K562 (cell line): ENCODE measurements around the gene ERGIC1. TPM values are rescaled to one million over a fixed set of nuclear protein-coding genes. Genes with fewer than 3 reads are reported as not detected.

Experiments
- CEBPG ChIP-seq, 3 experiments: fragments of 200-800 bp in 1 of 3; sonication (Bioruptor generic) in 1 of 3; sonication (generic) in 1 of 3; formaldehyde crosslinking in 1 of 3; IDR thresholded peaks in 2 of 3; conservative IDR thresholded peaks in 1 of 3; 2 replicates each; pipeline versions ENCODE4 v1.6.1 to v1.8.0; 2016 to 2022; ENCODE audit warnings: missing compliant biosample characterization in 2 of 3, missing genetic modification characterization in 2 of 3, mild to moderate bottlenecking in 1 of 3, missing genetic modification reagents in 1 of 3
- COPS2 ChIP-seq: fragments of 450-650 bp; conservative IDR thresholded peaks from 2 replicates; pipeline ENCODE4 v1.6.1; 2016; ENCODE audit warnings: mild to moderate bottlenecking, moderate library complexity
- DIDO1 ChIP-seq: fragments of 450-650 bp; IDR thresholded peaks from 2 replicates; pipeline ENCODE4 v1.6.1; 2016; ENCODE audit warnings: low read depth, missing biosample characterization, missing genetic modification characterization
- E2F3 ChIP-seq: fragments of 250-450 bp; sonication (Bioruptor Pico); IDR thresholded peaks from 2 replicates; pipeline ENCODE4 v1.4.0; 2020; ENCODE audit warnings: mild to moderate bottlenecking
- EHMT2 ChIP-seq: fragments of 450-650 bp; IDR thresholded peaks from 2 replicates; pipeline ENCODE4 v1.6.1; 2018; ENCODE audit warnings: antibody characterized with exemption
- FOXA3 ChIP-seq, 2 experiments: fragments of 450-650 bp in 1 of 2; sonication (generic) in 1 of 2; formaldehyde crosslinking; IDR thresholded peaks in 1 of 2; conservative IDR thresholded peaks in 1 of 2; 2 replicates each; pipeline versions ENCODE4 v1.4.0 to v1.8.0; 2020 to 2022; ENCODE audit warnings: mild to moderate bottlenecking in 2 of 2, missing genetic modification reagents in 1 of 2
- GTF2A2 ChIP-seq: IDR thresholded peaks from 2 replicates; pipeline ENCODE4 v1.6.1; 2016; ENCODE audit warnings: mild to moderate bottlenecking, missing genetic modification characterization, missing compliant biosample characterization
- RAD21 ChIP-seq, 2 experiments: fragments of 250-450 bp in 1 of 2; fragments of 450-650 bp in 1 of 2; sonication (Bioruptor Pico) in 1 of 2; formaldehyde crosslinking in 1 of 2; IDR thresholded peaks in 1 of 2; conservative IDR thresholded peaks in 1 of 2; 2 replicates each; pipeline versions ENCODE4 v1.4.0 to v1.8.0; 2020 to 2022; ENCODE audit warnings: mild to moderate bottlenecking in 2 of 2, moderate library complexity in 1 of 2
- TBP ChIP-seq: optimal IDR thresholded peaks from 2 replicates; pipeline ENCODE3; 2011; ENCODE audit warnings: low read depth, low read length, improper control_type of control experiment
- ZNF561 ChIP-seq: fragments of 450-650 bp; formaldehyde crosslinking; conservative IDR thresholded peaks from 2 replicates; pipeline ENCODE4 v1.4.0; 2020; ENCODE audit warnings: mild to moderate bottlenecking, moderate library complexity
- ZNF699 ChIP-seq: fragments of 250-450 bp; sonication (Bioruptor Pico); IDR thresholded peaks from 2 replicates; pipeline ENCODE4 v1.8.0; 2021; ENCODE audit warnings: mild to moderate bottlenecking, moderate library complexity; ENCODE audit not compliant: insufficient replicate concordance
- polyA plus RNA-seq, 8 experiments: library from polyadenylated mRNA; depleted of rRNA in 4 of 8; stranded (reverse) in 5 of 8; unstranded in 3 of 8; fragments of >200 nt; fragmentation: Nextera tagmentation in 2 of 8; fragmentation: Illumina TruSeq in 1 of 8; extraction: Ambion mirVana in 2 of 8; extraction: Trizol in 1 of 8; gene quantifications; 2 replicates each; pipeline versions ENCODE4 v1.2.1 to v1.2.3, GENCODE V29; 2011 to 2014; ENCODE audit warnings: inconsistent platforms in 1 of 8, missing spikeins in 1 of 8
- total RNA-seq, 7 experiments: library from RNA; depleted of rRNA in 6 of 7; stranded (reverse); fragments of >200 nt in 6 of 7; fragmentation: Illumina TruSeq in 2 of 7; extraction: Trizol in 2 of 7; gene quantifications; 2 replicates each; pipeline versions ENCODE4 v1.2.1 to v1.2.3, GENCODE V29; 2011 to 2021; ENCODE audit warnings: low replicate concordance in 1 of 7
- TF ChIP-seq, protein P1 (sequence below): fragments of 450-650 bp; IDR thresholded peaks from 2 replicates; pipeline ENCODE4 v1.6.1; 2016; ENCODE audit warnings: low read depth
- TF ChIP-seq, protein P2 (sequence below): fragments of 250-450 bp; sonication (Bioruptor Pico); IDR thresholded peaks from 2 replicates; pipeline ENCODE4 v1.5.0; 2020; ENCODE audit warnings: mild to moderate bottlenecking, borderline replicate concordance
- TF ChIP-seq, protein P3 (sequence below), 2 experiments: fragments of 450-650 bp; IDR thresholded peaks; 2 replicates each; pipeline ENCODE4 v1.6.1; 2016
- TF ChIP-seq, protein P4 (sequence below): fragments of 250-450 bp; sonication (Bioruptor Pico); IDR thresholded peaks from 2 replicates; pipeline ENCODE4 v1.6.1; 2021; ENCODE audit warnings: mild to moderate bottlenecking

ERGIC1 gene
- total and polyA plus RNA-seq, 9 of the 15 experiments (the other 6 are each of a cell fraction or from before 2014, with no cell fraction given), result 5.5 to 68.4 (median 36.4) TPM

DNA sequence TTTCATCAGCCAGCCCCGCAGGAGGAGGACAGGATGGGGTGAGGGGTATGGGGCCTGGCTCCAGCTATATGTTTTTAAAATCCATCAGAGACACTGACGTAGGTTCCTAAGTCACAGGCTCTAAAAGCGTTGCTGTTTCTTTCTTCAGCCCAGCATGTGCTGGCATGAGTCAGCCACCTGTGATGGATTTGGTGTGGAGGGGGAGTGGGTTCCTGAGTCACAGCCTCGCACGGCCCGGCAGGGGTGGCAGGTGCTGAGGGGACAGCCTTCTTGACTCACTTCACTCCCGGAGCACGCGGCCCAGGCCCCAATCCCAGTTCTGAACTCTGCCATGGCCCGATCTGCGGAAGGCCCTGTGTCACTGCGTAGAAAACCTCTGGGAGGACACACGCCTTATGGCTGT lies 86.4 kb downstream of the ERGIC1 start (continued):
- TF ChIP-seq, protein P1, sequence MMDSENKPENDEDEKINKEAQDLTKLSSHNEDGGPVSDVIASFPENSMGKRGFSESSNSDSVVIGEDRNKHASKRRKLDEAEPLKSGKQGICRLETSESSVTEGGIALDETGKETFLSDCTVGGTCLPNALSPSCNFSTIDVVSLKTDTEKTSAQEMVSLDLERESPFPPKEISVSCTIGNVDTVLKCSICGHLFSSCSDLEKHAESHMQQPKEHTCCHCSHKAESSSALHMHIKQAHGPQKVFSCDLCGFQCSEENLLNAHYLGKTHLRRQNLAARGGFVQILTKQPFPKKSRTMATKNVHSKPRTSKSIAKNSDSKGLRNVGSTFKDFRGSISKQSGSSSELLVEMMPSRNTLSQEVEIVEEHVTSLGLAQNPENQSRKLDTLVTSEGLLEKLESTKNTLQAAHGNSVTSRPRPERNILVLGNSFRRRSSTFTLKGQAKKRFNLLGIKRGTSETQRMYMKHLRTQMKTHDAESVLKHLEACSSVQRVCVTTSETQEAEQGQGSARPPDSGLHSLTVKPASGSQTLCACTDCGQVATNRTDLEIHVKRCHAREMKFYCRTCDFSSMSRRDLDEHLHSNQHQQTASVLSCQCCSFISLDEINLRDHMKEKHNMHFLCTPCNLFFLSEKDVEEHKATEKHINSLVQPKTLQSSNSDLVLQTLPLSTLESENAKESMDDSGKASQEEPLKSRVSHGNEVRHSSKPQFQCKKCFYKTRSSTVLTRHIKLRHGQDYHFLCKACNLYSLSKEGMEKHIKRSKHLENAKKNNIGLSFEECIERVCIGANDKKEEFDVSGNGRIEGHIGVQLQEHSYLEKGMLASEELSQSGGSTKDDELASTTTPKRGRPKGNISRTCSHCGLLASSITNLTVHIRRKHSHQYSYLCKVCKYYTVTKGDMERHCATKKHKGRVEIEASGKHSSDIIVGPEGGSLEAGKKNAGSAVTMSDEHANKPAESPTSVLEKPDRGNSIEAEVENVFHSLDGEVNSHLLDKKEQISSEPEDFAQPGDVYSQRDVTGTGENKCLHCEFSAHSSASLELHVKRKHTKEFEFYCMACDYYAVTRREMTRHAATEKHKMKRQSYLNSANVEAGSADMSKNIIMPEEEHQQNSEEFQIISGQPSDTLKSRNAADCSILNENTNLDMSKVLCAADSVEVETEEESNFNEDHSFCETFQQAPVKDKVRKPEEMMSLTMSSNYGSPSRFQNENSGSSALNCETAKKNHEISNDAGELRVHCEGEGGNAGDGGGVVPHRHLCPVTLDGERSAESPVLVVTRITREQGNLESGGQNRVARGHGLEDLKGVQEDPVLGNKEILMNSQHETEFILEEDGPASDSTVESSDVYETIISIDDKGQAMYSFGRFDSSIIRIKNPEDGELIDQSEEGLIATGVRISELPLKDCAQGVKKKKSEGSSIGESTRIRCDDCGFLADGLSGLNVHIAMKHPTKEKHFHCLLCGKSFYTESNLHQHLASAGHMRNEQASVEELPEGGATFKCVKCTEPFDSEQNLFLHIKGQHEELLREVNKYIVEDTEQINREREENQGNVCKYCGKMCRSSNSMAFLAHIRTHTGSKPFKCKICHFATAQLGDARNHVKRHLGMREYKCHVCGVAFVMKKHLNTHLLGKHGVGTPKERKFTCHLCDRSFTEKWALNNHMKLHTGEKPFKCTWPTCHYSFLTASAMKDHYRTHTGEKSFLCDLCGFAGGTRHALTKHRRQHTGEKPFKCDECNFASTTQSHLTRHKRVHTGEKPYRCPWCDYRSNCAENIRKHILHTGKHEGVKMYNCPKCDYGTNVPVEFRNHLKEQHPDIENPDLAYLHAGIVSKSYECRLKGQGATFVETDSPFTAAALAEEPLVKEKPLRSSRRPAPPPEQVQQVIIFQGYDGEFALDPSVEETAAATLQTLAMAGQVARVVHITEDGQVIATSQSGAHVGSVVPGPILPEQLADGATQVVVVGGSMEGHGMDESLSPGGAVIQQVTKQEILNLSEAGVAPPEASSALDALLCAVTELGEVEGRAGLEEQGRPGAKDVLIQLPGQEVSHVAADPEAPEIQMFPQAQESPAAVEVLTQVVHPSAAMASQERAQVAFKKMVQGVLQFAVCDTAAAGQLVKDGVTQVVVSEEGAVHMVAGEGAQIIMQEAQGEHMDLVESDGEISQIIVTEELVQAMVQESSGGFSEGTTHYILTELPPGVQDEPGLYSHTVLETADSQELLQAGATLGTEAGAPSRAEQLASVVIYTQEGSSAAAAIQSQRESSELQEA, result no peak
- TF ChIP-seq ZNF561, result no peak
- 0 out of 2 replicates have a peak, but pooled peaks have one; percentile 43 for TF ChIP-seq CEBPG (CRISPR knock-in tag; IDR thresholded peaks at IDR 0.05)
- TF ChIP-seq CEBPG (tag; conservative IDR thresholded peaks at IDR 0.05 in 1 of 2, IDR thresholded peaks at IDR 0.05 in 1 of 2), result no peak; a peak in 1 of 4 replicates
- no peak for TF ChIP-seq RAD21 (CRISPR knock-in tag; conservative IDR thresholded peaks at IDR 0.05 in 1 of 2, IDR thresholded peaks at IDR 0.05 in 1 of 2)
- TF ChIP-seq COPS2, result no peak
- TF ChIP-seq GTF2A2 (tag), result no peak
- TF ChIP-seq ZNF699, result no peak
- TF ChIP-seq E2F3 (CRISPR knock-in tag), result no peak
- TF ChIP-seq FOXA3 (CRISPR knock-in tag; conservative IDR thresholded peaks at IDR 0.05 in 1 of 2, IDR thresholded peaks at IDR 0.05 in 1 of 2), result no peak
- TF ChIP-seq TBP, result no peak
- TF ChIP-seq, protein P2, sequence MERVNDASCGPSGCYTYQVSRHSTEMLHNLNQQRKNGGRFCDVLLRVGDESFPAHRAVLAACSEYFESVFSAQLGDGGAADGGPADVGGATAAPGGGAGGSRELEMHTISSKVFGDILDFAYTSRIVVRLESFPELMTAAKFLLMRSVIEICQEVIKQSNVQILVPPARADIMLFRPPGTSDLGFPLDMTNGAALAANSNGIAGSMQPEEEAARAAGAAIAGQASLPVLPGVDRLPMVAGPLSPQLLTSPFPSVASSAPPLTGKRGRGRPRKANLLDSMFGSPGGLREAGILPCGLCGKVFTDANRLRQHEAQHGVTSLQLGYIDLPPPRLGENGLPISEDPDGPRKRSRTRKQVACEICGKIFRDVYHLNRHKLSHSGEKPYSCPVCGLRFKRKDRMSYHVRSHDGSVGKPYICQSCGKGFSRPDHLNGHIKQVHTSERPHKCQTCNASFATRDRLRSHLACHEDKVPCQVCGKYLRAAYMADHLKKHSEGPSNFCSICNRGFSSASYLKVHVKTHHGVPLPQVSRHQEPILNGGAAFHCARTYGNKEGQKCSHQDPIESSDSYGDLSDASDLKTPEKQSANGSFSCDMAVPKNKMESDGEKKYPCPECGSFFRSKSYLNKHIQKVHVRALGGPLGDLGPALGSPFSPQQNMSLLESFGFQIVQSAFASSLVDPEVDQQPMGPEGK (CRISPR knock-in tag), result no peak
- no peak for TF ChIP-seq EHMT2
- TF ChIP-seq, protein P3, sequence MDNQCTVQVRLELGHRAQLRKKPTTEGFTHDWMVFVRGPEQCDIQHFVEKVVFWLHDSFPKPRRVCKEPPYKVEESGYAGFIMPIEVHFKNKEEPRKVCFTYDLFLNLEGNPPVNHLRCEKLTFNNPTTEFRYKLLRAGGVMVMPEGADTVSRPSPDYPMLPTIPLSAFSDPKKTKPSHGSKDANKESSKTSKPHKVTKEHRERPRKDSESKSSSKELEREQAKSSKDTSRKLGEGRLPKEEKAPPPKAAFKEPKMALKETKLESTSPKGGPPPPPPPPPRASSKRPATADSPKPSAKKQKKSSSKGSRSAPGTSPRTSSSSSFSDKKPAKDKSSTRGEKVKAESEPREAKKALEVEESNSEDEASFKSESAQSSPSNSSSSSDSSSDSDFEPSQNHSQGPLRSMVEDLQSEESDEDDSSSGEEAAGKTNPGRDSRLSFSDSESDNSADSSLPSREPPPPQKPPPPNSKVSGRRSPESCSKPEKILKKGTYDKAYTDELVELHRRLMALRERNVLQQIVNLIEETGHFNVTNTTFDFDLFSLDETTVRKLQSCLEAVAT (IDR thresholded peaks at IDR 0.05), result peak in 1 of 2 experiments; percentile 27; a peak in 1 of 4 replicates
- no peak for TF ChIP-seq DIDO1 (tag)
- TF ChIP-seq, protein P4, sequence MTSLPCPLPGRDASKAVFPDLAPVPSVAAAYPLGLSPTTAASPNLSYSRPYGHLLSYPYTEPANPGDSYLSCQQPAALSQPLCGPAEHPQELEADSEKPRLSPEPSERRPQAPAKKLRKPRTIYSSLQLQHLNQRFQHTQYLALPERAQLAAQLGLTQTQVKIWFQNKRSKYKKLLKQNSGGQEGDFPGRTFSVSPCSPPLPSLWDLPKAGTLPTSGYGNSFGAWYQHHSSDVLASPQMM (CRISPR knock-in tag), result no peak
